ENCODE results near the gene OLFM4. TPM values are rescaled to one million over a fixed set of nuclear protein-coding genes. Genes with fewer than 3 reads are reported as not detected.

The OLFM4 gene
- total RNA-seq, 1 experiment from 2014 or later: not detected

DNA sequence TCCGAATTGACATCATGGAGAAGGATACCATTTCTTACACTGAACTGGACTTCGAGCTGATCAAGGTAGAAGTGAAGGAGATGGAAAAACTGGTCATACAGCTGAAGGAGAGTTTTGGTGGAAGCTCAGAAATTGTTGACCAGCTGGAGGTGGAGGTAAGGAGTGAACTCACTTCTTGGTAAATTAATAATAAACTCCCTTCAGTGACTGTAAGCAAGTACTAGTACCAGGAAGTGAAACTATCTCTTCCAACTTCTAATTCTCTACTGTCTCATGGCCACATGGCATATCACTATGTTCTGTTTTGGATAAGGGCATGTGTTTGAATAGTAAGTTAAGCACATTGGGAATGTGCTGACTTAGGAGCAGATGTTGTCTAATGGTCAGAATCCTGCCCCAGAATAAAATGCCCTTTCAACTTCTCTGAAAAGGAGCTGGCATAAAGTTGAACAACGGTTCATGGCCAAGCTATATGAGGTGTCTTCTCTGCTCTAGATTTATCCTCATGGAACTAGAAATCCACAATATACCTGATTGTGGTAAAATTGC lies 13.4 kb downstream of the OLFM4 start:
- intact Hi-C loops (cut with micrococcal nuclease; ENCODE audit: unreplicated experiment): no loop called here
- Histone ChIP-seq H3K27me3 (ENCODE audit: control insufficient read depth, insufficient read depth, low read length) (no peaks in the 10 kb centered on the region), H3K4me3 (ENCODE audit: low read depth in 2 of 2, low read length in 2 of 2) (no peak overlapping the region), H3K9me3 (ENCODE audit: control insufficient read depth, insufficient read depth, low read depth, low read length) (no peaks in the 10 kb centered on the region), H3K27ac (ENCODE audit: low read length) (no peak overlapping the region), H3K4me1 (ENCODE audit: control insufficient read depth, insufficient read depth, low read length) (no peaks in the 10 kb centered on the region), H3K36me3 (ENCODE audit: control insufficient read depth, insufficient read depth, low read length) (no peaks in the 10 kb centered on the region)
- DNase-seq (ENCODE audit: low read depth, low spot score): no peak
- in situ Hi-C loops (cut with HindIII; ENCODE audit: low pct_unique_long_range_greater_than_20kb, low sequenced_read_pairs): no loop called here
- no peak for TF ChIP-seq TCF7L2 (IDR thresholded peaks at IDR 0.05; ENCODE audit: low read depth, low read length)
- no peak for TF ChIP-seq SIN3A (IDR thresholded peaks at IDR 0.05; ENCODE audit: borderline replicate concordance, insufficient read depth, low read depth, low read length)
- TF ChIP-seq, protein P1, sequence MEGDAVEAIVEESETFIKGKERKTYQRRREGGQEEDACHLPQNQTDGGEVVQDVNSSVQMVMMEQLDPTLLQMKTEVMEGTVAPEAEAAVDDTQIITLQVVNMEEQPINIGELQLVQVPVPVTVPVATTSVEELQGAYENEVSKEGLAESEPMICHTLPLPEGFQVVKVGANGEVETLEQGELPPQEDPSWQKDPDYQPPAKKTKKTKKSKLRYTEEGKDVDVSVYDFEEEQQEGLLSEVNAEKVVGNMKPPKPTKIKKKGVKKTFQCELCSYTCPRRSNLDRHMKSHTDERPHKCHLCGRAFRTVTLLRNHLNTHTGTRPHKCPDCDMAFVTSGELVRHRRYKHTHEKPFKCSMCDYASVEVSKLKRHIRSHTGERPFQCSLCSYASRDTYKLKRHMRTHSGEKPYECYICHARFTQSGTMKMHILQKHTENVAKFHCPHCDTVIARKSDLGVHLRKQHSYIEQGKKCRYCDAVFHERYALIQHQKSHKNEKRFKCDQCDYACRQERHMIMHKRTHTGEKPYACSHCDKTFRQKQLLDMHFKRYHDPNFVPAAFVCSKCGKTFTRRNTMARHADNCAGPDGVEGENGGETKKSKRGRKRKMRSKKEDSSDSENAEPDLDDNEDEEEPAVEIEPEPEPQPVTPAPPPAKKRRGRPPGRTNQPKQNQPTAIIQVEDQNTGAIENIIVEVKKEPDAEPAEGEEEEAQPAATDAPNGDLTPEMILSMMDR (IDR thresholded peaks at IDR 0.05): no peak
- TF ChIP-seq POLR2AphosphoS5 (IDR thresholded peaks at IDR 0.05; ENCODE audit: low read depth, low read length): no peak
- TF ChIP-seq, protein P2, sequence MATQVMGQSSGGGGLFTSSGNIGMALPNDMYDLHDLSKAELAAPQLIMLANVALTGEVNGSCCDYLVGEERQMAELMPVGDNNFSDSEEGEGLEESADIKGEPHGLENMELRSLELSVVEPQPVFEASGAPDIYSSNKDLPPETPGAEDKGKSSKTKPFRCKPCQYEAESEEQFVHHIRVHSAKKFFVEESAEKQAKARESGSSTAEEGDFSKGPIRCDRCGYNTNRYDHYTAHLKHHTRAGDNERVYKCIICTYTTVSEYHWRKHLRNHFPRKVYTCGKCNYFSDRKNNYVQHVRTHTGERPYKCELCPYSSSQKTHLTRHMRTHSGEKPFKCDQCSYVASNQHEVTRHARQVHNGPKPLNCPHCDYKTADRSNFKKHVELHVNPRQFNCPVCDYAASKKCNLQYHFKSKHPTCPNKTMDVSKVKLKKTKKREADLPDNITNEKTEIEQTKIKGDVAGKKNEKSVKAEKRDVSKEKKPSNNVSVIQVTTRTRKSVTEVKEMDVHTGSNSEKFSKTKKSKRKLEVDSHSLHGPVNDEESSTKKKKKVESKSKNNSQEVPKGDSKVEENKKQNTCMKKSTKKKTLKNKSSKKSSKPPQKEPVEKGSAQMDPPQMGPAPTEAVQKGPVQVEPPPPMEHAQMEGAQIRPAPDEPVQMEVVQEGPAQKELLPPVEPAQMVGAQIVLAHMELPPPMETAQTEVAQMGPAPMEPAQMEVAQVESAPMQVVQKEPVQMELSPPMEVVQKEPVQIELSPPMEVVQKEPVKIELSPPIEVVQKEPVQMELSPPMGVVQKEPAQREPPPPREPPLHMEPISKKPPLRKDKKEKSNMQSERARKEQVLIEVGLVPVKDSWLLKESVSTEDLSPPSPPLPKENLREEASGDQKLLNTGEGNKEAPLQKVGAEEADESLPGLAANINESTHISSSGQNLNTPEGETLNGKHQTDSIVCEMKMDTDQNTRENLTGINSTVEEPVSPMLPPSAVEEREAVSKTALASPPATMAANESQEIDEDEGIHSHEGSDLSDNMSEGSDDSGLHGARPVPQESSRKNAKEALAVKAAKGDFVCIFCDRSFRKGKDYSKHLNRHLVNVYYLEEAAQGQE (IDR thresholded peaks at IDR 0.05; ENCODE audit: insufficient read depth in 1 of 2, low read depth in 2 of 2, low read length in 1 of 2): no peak
- POLR2A ChIA-PET: no interaction called here
- ATAC-seq: no peak
- CTCF ChIA-PET: no interaction called here
- no TSS peak for BruUV-seq (replicated peaks)

DNA sequence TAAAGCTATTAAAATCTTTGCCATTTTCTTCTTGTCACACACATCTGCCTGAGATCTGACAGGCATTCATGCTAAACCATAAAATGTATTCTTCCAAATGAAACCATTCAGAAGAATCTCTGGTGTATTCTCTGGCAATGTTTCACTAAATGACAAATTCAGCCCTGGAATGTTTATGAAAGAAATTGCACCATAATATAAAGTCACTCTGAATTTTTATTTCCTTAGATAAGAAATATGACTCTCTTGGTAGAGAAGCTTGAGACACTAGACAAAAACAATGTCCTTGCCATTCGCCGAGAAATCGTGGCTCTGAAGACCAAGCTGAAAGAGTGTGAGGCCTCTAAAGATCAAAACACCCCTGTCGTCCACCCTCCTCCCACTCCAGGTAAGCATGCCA lies 14.3 kb downstream of the OLFM4 start:
- CTCF ChIA-PET: no interaction called here
- TF ChIP-seq POLR2AphosphoS5 (IDR thresholded peaks at IDR 0.05; ENCODE audit: low read depth, low read length): no peak
- TF ChIP-seq TCF7L2 (IDR thresholded peaks at IDR 0.05; ENCODE audit: low read depth, low read length): no peak
- TF ChIP-seq, protein P2 (IDR thresholded peaks at IDR 0.05; ENCODE audit: insufficient read depth in 1 of 2, low read depth in 2 of 2, low read length in 1 of 2): no peak
- no peak for TF ChIP-seq SIN3A (IDR thresholded peaks at IDR 0.05; ENCODE audit: borderline replicate concordance, insufficient read depth, low read depth, low read length)
- TF ChIP-seq, protein P1 (IDR thresholded peaks at IDR 0.05): no peak

More for the DNA sequence above, 14.3 kb downstream of the OLFM4 start:
- in situ Hi-C loops (cut with HindIII; ENCODE audit: low pct_unique_long_range_greater_than_20kb, low sequenced_read_pairs): no loop called here
- ATAC-seq (no peak), DNase-seq (ENCODE audit: low read depth, low spot score) (no peak)
- Histone ChIP-seq H3K36me3 (ENCODE audit: control insufficient read depth, insufficient read depth, low read length) (no peaks in the 10 kb centered on the region), H3K27ac (ENCODE audit: low read length) (no peak overlapping the region), H3K9me3 (ENCODE audit: control insufficient read depth, insufficient read depth, low read depth, low read length) (no peaks in the 10 kb centered on the region), H3K4me3 (ENCODE audit: low read depth in 2 of 2, low read length in 2 of 2) (no peak overlapping the region), H3K27me3 (ENCODE audit: control insufficient read depth, insufficient read depth, low read length) (no peaks in the 10 kb centered on the region), H3K4me1 (ENCODE audit: control insufficient read depth, insufficient read depth, low read length) (no peaks in the 10 kb centered on the region)
- POLR2A ChIA-PET: no interaction called here
- BruUV-seq (replicated peaks): no TSS peak
- intact Hi-C loops (cut with micrococcal nuclease; ENCODE audit: unreplicated experiment): no loop called here
